Kidney (tissue), 14 donors: Measurements from ENCODE around the gene PSMC4. TPM values are rescaled to one million over a fixed set of nuclear protein-coding genes. Genes with fewer than 3 reads are reported as not detected.
A peak's percentile ranks its signal among the peaks of the same experiment; 100 is the strongest.

Experiments
- DNase-seq, 5 donors: peaks; one replicate each; pipeline ENCODE4 v3.0.0-alpha.2; 2013 to 2020
- FAIRE-seq: peaks from 2 replicates; lab custom pipeline; 2012; peaks lifted over from hg19 to GRCh38; lab: Jason Lieb, UNC
- H3K27ac ChIP-seq, 2 donors: one replicate each; pipeline ENCODE4 v1.7.0; 2013; ENCODE audit warnings: low read depth in 2 of 2, low read length in 2 of 2, inconsistent platforms in 1 of 2
- H3K27me3 ChIP-seq: one replicate; pipeline ENCODE4 v1.7.1; 2013; ENCODE audit warnings: low read length, inconsistent platforms; ENCODE audit not compliant: control insufficient read depth, insufficient read depth
- H3K36me3 ChIP-seq, 3 donors: one replicate each; pipeline versions ENCODE4 v1.7.0 to v1.7.1; 2013; ENCODE audit warnings: low read length in 3 of 3, control low read depth in 1 of 3, inconsistent platforms in 1 of 3; ENCODE audit not compliant: insufficient read depth in 3 of 3, control insufficient read depth in 2 of 3
- H3K4me1 ChIP-seq, 3 donors: one replicate each; pipeline versions ENCODE4 v1.7.0 to v1.7.1; 2013; ENCODE audit warnings: low read length in 3 of 3, inconsistent platforms in 1 of 3, low read depth in 1 of 3; ENCODE audit not compliant: control insufficient read depth in 2 of 3, insufficient read depth in 2 of 3
- H3K4me3 ChIP-seq, 3 donors: one replicate each; pipeline versions ENCODE4 v1.7.0 to v1.8.1; 2013; ENCODE audit warnings: low read length in 3 of 3, control low read depth in 1 of 3, inconsistent platforms in 1 of 3
- H3K9ac ChIP-seq, 3 donors: one replicate each; pipeline versions ENCODE4 v1.7.0 to v1.7.1; 2013; ENCODE audit warnings: low read length in 3 of 3, control low read depth in 1 of 3, inconsistent platforms in 1 of 3
- H3K9me3 ChIP-seq, 3 donors: one replicate each; pipeline versions ENCODE4 v1.7.0 to v1.7.1; 2013; ENCODE audit warnings: low read length in 3 of 3, control low read depth in 1 of 3, inconsistent platforms in 1 of 3; ENCODE audit not compliant: control insufficient read depth in 2 of 3, insufficient read depth in 1 of 3
- intact Hi-C: fragments of 100-400 bp; cut with DNase I; formaldehyde crosslinking; loops from one replicate; pipeline ENCODE4 v1.11.1; 2022
- polyA plus RNA-seq: library from polyadenylated mRNA; stranded (reverse); fragments of 350-450 nt; fragmentation: Illumina TruSeq; extraction: RNeasy Lipid Tissue Mini Kit (QIAGEN cat#74804); gene quantifications from one replicate; pipeline ENCODE4 v1.2.3, GENCODE V29; 2014; ENCODE audit warnings: low read depth, low replicate concordance; ENCODE audit not compliant: insufficient read depth
- total RNA-seq: library from RNA; stranded (reverse); fragmentation: NEBNext Ultra II Directional; extraction: Animal tissue kit (Norgen Biotek cat#: 25700); gene quantifications from one replicate; pipeline ENCODE4 v1.2.1, GENCODE V29; 2021
- TF ChIP-seq, protein P1 (sequence below): IDR thresholded peaks from 3 replicates; pipeline ENCODE4 v1.5.1; 2012; ENCODE audit warnings: mild to moderate bottlenecking, moderate library complexity, borderline replicate concordance; ENCODE audit not compliant: insufficient read depth; ENCODE audit errors: extremely low read depth
- donor health status: control.
- donor health status: control.
- donor health status: control.
- donor health status: control.
- donor health status: control.
- donor health status: DM: yes; HTN: yes; CAD: no.
- donor health status: Normal renal cell carcinoma (clear cell type).

Gene PSMC4
- total and polyA plus RNA-seq, 2 donors from 2014 or later: 84.7 to 113 TPM

DNA sequence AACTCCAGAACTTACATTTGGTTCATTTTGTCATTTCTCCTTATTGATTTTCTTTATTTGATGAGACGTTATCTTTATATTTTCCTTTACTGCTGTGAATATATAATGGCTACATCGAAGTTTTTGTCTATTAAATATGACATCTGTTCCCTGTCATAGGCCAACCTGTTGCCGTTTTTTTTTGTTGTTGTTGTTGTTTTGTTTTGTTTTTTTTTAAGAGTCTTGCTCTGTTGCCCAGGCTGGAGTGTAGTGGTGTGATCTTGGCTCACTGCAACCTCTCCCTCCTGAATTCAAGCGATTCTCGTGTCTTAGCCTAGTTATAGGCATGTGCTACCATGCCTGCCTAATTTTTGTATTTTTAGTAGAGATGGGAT is 55.6 kb downstream of the PSMC4 start:
- H3K36me3 ChIP-seq: no peaks in the 10 kb centered on the region
- DNase-seq (no peak), FAIRE-seq (no peak)
- no peak overlapping the region for H3K27ac ChIP-seq
- TF ChIP-seq, protein P1, sequence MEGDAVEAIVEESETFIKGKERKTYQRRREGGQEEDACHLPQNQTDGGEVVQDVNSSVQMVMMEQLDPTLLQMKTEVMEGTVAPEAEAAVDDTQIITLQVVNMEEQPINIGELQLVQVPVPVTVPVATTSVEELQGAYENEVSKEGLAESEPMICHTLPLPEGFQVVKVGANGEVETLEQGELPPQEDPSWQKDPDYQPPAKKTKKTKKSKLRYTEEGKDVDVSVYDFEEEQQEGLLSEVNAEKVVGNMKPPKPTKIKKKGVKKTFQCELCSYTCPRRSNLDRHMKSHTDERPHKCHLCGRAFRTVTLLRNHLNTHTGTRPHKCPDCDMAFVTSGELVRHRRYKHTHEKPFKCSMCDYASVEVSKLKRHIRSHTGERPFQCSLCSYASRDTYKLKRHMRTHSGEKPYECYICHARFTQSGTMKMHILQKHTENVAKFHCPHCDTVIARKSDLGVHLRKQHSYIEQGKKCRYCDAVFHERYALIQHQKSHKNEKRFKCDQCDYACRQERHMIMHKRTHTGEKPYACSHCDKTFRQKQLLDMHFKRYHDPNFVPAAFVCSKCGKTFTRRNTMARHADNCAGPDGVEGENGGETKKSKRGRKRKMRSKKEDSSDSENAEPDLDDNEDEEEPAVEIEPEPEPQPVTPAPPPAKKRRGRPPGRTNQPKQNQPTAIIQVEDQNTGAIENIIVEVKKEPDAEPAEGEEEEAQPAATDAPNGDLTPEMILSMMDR: no peak
- peaks cover 0 to 84% (median 50%) of the 10 kb centered on the region in 3 donors for H3K9me3 ChIP-seq
- H3K4me1 ChIP-seq: no peaks in the 10 kb centered on the region
- H3K4me3 ChIP-seq: peak overlapping the region in 1 of 3 donors; percentile 21
- no peak overlapping the region for H3K9ac ChIP-seq
- H3K27me3 ChIP-seq: no peaks in the 10 kb centered on the region
- intact Hi-C loops: no loop called here

Other genes with a start within 250 kb of the PSMC4 start
- not detected for gene CLC, start 233.1 kb upstream of the PSMC4 start, total RNA-seq
- not detected for gene CLC, start 233.1 kb upstream of the PSMC4 start, polyA plus RNA-seq
- not detected for gene LEUTX, start 192.3 kb upstream of the PSMC4 start, total RNA-seq
- gene LEUTX, start 192.3 kb upstream of the PSMC4 start, polyA plus RNA-seq: not detected
- 28.9 TPM for gene DYRK1B, start 137.0 kb upstream of the PSMC4 start, total RNA-seq
- gene DYRK1B, start 137.0 kb upstream of the PSMC4 start, polyA plus RNA-seq: 18.9 TPM
- gene FBL, start 124.8 kb upstream of the PSMC4 start, total RNA-seq: 165 TPM
- gene FBL, start 124.8 kb upstream of the PSMC4 start, polyA plus RNA-seq: 155 TPM
- gene FCGBP, start 36.5 kb upstream of the PSMC4 start, total RNA-seq: 51.7 TPM
- 7.6 TPM for gene FCGBP, start 36.5 kb upstream of the PSMC4 start, polyA plus RNA-seq
- gene ZNF546, start 25.9 kb downstream of the PSMC4 start, total RNA-seq: 7.3 TPM
- 3.4 TPM for gene ZNF546, start 25.9 kb downstream of the PSMC4 start, polyA plus RNA-seq
- gene ZNF780B, start 85.1 kb downstream of the PSMC4 start, total RNA-seq: 33.2 TPM
- gene ZNF780B, start 85.1 kb downstream of the PSMC4 start, polyA plus RNA-seq: 4.6 TPM
- 26.2 TPM for gene ZNF780A, start 119.8 kb downstream of the PSMC4 start, total RNA-seq
- gene ZNF780A, start 119.8 kb downstream of the PSMC4 start, polyA plus RNA-seq: 11.8 TPM
- 17.3 TPM for gene MAP3K10, start 220.3 kb downstream of the PSMC4 start, total RNA-seq
- gene MAP3K10, start 220.3 kb downstream of the PSMC4 start, polyA plus RNA-seq: 15.0 TPM
- gene TTC9B, start 247.2 kb downstream of the PSMC4 start, total RNA-seq: not detected
- not detected for gene TTC9B, start 247.2 kb downstream of the PSMC4 start, polyA plus RNA-seq